ENCODE data around the gene TPRG1. TPM values are rescaled to one million over a fixed set of nuclear protein-coding genes. Genes with fewer than 3 reads are reported as not detected.

TPRG1 gene
- total RNA-seq, 4 donors from 2014 or later, result 2.3 to 14.9 (median 4.1) TPM; not detected in 1

DNA sequence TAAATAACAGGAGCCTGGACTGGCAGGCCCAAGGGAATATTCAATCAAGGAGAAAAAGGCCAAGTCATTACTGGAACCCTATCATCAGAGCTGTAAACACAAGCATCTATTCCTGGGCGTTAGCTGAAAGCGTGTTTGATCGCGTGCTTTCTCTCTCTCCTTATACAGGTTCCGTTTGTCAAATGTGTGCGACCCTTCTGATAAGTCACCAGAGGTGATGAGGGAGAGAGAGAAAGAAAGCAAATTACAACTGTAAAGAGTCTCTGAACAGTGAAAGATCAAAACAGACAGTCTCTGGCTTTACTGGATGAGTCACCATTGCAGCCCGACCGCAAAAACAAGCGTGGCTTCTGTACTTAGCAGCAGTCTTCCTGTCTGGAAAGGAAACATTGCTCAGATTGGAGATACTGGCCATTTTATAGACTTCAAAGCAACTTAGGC is 39.5 kb upstream of the TPRG1 start:
- Histone ChIP-seq H3K4me1 (peaks cover 10 to 26% (median 14%) of the 10 kb centered on the region in 4 donors), H3K27ac (peak overlapping the region; percentile 52 to 71 (median 56)), H3K4me3 (no peak overlapping the region), H3K36me3 (no peaks in the 10 kb centered on the region), H3K9me3 (no peaks in the 10 kb centered on the region), H3K27me3 (no peaks in the 10 kb centered on the region)
- intact Hi-C loops (cut with DNase I; ENCODE audit: low total_unique reads), result no loop called here
- in situ Hi-C loops (cut with MboI; ENCODE audit: low pct_ligation_motif_present in 1 of 4, low pct_unique_long_range_greater_than_20kb in 1 of 4, low sequenced_read_pairs in 3 of 4), result loop anchor here in 1 of 4 donors (25.0 kb wide), 1 partner anchor 1395 kb away; the partner anchor contains the start of gene BCL6
- 39 to 46% methylated on average over 9 of the region's 9 CpGs for WGBS, 2 donors (ENCODE audit: low coverage in 1 of 2)
- DNase-seq, result peak; percentile 59
- TF ChIP-seq POLR2AphosphoS5 (IDR thresholded peaks at IDR 0.05) (peak in 1 of 3 donors; percentile 29), POLR2A (IDR thresholded peaks at IDR 0.05) (no peak)

DNA sequence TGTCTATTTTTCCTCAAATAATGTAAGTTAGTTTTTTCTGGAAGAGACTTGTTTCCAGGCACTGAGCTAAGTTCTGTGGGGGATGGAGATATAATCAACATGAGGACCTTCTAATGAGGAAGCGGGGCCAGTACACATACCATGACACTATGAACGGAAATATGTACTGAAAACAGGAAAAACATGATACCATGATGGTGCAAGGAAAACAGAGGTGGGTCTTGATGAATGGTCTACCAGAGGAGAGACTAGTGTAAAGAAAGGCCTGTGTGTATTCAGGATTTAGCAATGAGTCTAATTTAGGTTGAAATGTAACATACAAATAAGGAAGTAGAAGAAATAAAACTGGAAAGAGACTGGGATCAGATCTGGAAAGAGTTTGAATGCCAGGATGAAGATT is 38.9 kb upstream of the TPRG1 start:
- no peaks in the 10 kb centered on the region for H3K9me3 ChIP-seq
- peaks cover 10 to 26% (median 14%) of the 10 kb centered on the region in 4 donors for H3K4me1 ChIP-seq
- no peak for TF ChIP-seq EP300 (IDR thresholded peaks at IDR 0.05; ENCODE audit: low read depth)
- no peak for TF ChIP-seq POLR2AphosphoS5 (IDR thresholded peaks at IDR 0.05)
- TF ChIP-seq POLR2A (IDR thresholded peaks at IDR 0.05), result no peak
- TF ChIP-seq, protein P1, sequence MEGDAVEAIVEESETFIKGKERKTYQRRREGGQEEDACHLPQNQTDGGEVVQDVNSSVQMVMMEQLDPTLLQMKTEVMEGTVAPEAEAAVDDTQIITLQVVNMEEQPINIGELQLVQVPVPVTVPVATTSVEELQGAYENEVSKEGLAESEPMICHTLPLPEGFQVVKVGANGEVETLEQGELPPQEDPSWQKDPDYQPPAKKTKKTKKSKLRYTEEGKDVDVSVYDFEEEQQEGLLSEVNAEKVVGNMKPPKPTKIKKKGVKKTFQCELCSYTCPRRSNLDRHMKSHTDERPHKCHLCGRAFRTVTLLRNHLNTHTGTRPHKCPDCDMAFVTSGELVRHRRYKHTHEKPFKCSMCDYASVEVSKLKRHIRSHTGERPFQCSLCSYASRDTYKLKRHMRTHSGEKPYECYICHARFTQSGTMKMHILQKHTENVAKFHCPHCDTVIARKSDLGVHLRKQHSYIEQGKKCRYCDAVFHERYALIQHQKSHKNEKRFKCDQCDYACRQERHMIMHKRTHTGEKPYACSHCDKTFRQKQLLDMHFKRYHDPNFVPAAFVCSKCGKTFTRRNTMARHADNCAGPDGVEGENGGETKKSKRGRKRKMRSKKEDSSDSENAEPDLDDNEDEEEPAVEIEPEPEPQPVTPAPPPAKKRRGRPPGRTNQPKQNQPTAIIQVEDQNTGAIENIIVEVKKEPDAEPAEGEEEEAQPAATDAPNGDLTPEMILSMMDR (IDR thresholded peaks at IDR 0.05), result no peak
- in situ Hi-C loops (cut with MboI; ENCODE audit: low pct_ligation_motif_present in 1 of 4, low pct_unique_long_range_greater_than_20kb in 1 of 4, low sequenced_read_pairs in 3 of 4), result loop anchor here in 1 of 4 donors (25.0 kb wide), 1 partner anchor 1396 kb away; the partner anchor contains the start of gene BCL6
- peak overlapping the region; percentile 52 to 71 (median 56) for H3K27ac ChIP-seq
- no peak for DNase-seq
- intact Hi-C loops (cut with DNase I; ENCODE audit: low total_unique reads), result no loop called here
- WGBS, 2 donors (ENCODE audit: low coverage in 1 of 2), result 40 to 63% methylated on average over 1 to 2 of the region's 2 CpGs
- no peaks in the 10 kb centered on the region for H3K27me3 ChIP-seq
- no peaks in the 10 kb centered on the region for H3K36me3 ChIP-seq
- H3K4me3 ChIP-seq, result no peak overlapping the region

GRCh38 chr3:189133768-189134167 is 38.0 kb upstream of the TPRG1 start:
- intact Hi-C loops (cut with DNase I; ENCODE audit: low total_unique reads) (no loop called here), in situ Hi-C loops (cut with MboI; ENCODE audit: low pct_ligation_motif_present in 1 of 4, low pct_unique_long_range_greater_than_20kb in 1 of 4, low sequenced_read_pairs in 3 of 4) (loop anchor here in 1 of 4 donors (25.0 kb wide), 1 partner anchor 1396 kb away; the partner anchor contains the start of gene BCL6)
- H3K4me1 ChIP-seq, result peaks cover 10 to 26% (median 14%) of the 10 kb centered on the region in 4 donors
- TF ChIP-seq, protein P1 (IDR thresholded peaks at IDR 0.05), result no peak
- TF ChIP-seq POLR2A (IDR thresholded peaks at IDR 0.05) (no peak), POLR2AphosphoS5 (IDR thresholded peaks at IDR 0.05) (no peak), EP300 (IDR thresholded peaks at IDR 0.05; ENCODE audit: low read depth) (no peak)
- H3K27ac ChIP-seq, result no peak overlapping the region
- no peaks in the 10 kb centered on the region for H3K27me3 ChIP-seq
- no peaks in the 10 kb centered on the region for H3K36me3 ChIP-seq
- H3K4me3 ChIP-seq, result no peak overlapping the region
- no peaks in the 10 kb centered on the region for H3K9me3 ChIP-seq
- DNase-seq, result no peak

- TF ChIP-seq EP300 (IDR thresholded peaks at IDR 0.05; ENCODE audit: low read depth) (no peak), POLR2A (IDR thresholded peaks at IDR 0.05) (no peak), POLR2AphosphoS5 (IDR thresholded peaks at IDR 0.05) (no peak)
- TF ChIP-seq, protein P1 (IDR thresholded peaks at IDR 0.05), result no peak
- H3K27me3 ChIP-seq, result no peaks in the 10 kb centered on the region
- 90 to 94% methylated on average over 3 to 4 of the region's 4 CpGs for WGBS, 2 donors (ENCODE audit: low coverage in 1 of 2)
- no peaks in the 10 kb centered on the region for H3K36me3 ChIP-seq
- in situ Hi-C loops (cut with MboI; ENCODE audit: low pct_ligation_motif_present in 1 of 4, low pct_unique_long_range_greater_than_20kb in 1 of 4, low sequenced_read_pairs in 3 of 4), result loop anchor here in 1 of 4 donors (25.0 kb wide), 1 partner anchor 1400 kb away; the partner anchor contains the start of gene BCL6
- no peak for DNase-seq
- H3K9me3 ChIP-seq, result no peaks in the 10 kb centered on the region
- H3K4me3 ChIP-seq, result no peak overlapping the region
- H3K4me1 ChIP-seq, result peaks cover 4 to 16% (median 7%) of the 10 kb centered on the region in 4 donors
- no peak overlapping the region for H3K27ac ChIP-seq
- intact Hi-C loops (cut with DNase I; ENCODE audit: low total_unique reads), result no loop called here
Measured at GRCh38 chr3:189137416-189137815, 34.4 kb upstream of the TPRG1 start.
